Measurements from ENCODE around the gene PHF2. TPM values are rescaled to one million over a fixed set of nuclear protein-coding genes. Genes with fewer than 3 reads are reported as not detected.
A peak's percentile ranks its signal among the peaks of the same experiment; 100 is the strongest.

PHF2 gene
- total RNA-seq, 2 experiments from 2014 or later, result 20.6 to 23.7 TPM

- no peak overlapping the region for H2AFZ ChIP-seq (ENCODE audit: low read length)
- DNase-seq (ENCODE audit: low spot score), result no peak
- no peak overlapping the region for H3K4me2 ChIP-seq (ENCODE audit: low read length)
- intact Hi-C loops (cut with micrococcal nuclease; ENCODE audit: unreplicated experiment), result no loop called here
- no peaks in the 10 kb centered on the region for H3K9me3 ChIP-seq (ENCODE audit: low read length)
- TF ChIP-seq CTCF (conservative IDR thresholded peaks at IDR 0.05; ENCODE audit: low read length) (0 out of 2 replicates have a peak, but pooled peaks have one; percentile 16), EZH2phosphoT487 (IDR thresholded peaks at IDR 0.05; ENCODE audit: borderline replicate concordance, low read depth, low read length) (no peak)
- H3K79me2 ChIP-seq (ENCODE audit: insufficient read depth, low read depth, low read length), result no peaks in the 10 kb centered on the region
- H3K27ac ChIP-seq (ENCODE audit: low read depth, low read length, poor library complexity, severe bottlenecking), result no peak overlapping the region
- CTCF ChIA-PET (ENCODE audit: unreplicated experiment), result no interaction called here
- POLR2A ChIA-PET, result interaction anchor here (0.5 kb wide), 1 partner anchor 56 kb away, joined by 4 read pairs; no protein-coding TSS in a partner anchor
- no TSS peak for BruUV-seq (replicated peaks)
- no peak overlapping the region for H3K4me3 ChIP-seq (ENCODE audit: low read depth, low read length, poor library complexity, severe bottlenecking)
- H3K36me3 ChIP-seq (ENCODE audit: insufficient read depth, low read length), result peaks cover 93% of the 10 kb centered on the region
- no peaks in the 10 kb centered on the region for H3K9me2 ChIP-seq (ENCODE audit: insufficient read depth, low read length)
- no peaks in the 10 kb centered on the region for H4K20me1 ChIP-seq (ENCODE audit: insufficient read depth, low read length)
- no peaks in the 10 kb centered on the region for H3K4me1 ChIP-seq (ENCODE audit: insufficient read depth, low read length, poor library complexity, severe bottlenecking)
Measured at GRCh38 chr9:93536874-93537273, 39.5 kb upstream of the PHF2 start.

GRCh38 chr9:93540305-93540704 is 36.1 kb upstream of the PHF2 start:
- intact Hi-C loops (cut with micrococcal nuclease; ENCODE audit: unreplicated experiment), result no loop called here
- H3K4me1 ChIP-seq (ENCODE audit: insufficient read depth, low read length, poor library complexity, severe bottlenecking), result no peaks in the 10 kb centered on the region
- ChIA-PET POLR2A (no interaction called here), CTCF (ENCODE audit: unreplicated experiment) (no interaction called here)
- no TSS peak for BruUV-seq (replicated peaks)
- H2AFZ ChIP-seq (ENCODE audit: low read length), result no peak overlapping the region
- H3K4me2 ChIP-seq (ENCODE audit: low read length), result no peak overlapping the region
- H3K4me3 ChIP-seq (ENCODE audit: low read depth, low read length, poor library complexity, severe bottlenecking), result no peak overlapping the region
- H4K20me1 ChIP-seq (ENCODE audit: insufficient read depth, low read length), result no peaks in the 10 kb centered on the region
- no peak overlapping the region for H3K27ac ChIP-seq (ENCODE audit: low read depth, low read length, poor library complexity, severe bottlenecking)
- H3K79me2 ChIP-seq (ENCODE audit: insufficient read depth, low read depth, low read length), result no peaks in the 10 kb centered on the region
- no peak for DNase-seq (ENCODE audit: low spot score)
- TF ChIP-seq EZH2phosphoT487 (IDR thresholded peaks at IDR 0.05; ENCODE audit: borderline replicate concordance, low read depth, low read length), result no peak
- TF ChIP-seq CTCF (conservative IDR thresholded peaks at IDR 0.05; ENCODE audit: low read length), result no peak
- no peaks in the 10 kb centered on the region for H3K9me3 ChIP-seq (ENCODE audit: low read length)
- H3K9me2 ChIP-seq (ENCODE audit: insufficient read depth, low read length), result no peaks in the 10 kb centered on the region
- peaks cover 92% of the 10 kb centered on the region for H3K36me3 ChIP-seq (ENCODE audit: insufficient read depth, low read length)

- Histone ChIP-seq H3K79me2 (ENCODE audit: insufficient read depth, low read depth, low read length) (no peaks in the 10 kb centered on the region), H3K4me1 (ENCODE audit: insufficient read depth, low read length, poor library complexity, severe bottlenecking) (no peaks in the 10 kb centered on the region), H3K36me3 (ENCODE audit: insufficient read depth, low read length) (peaks cover 90% of the 10 kb centered on the region), H4K20me1 (ENCODE audit: insufficient read depth, low read length) (no peaks in the 10 kb centered on the region), H2AFZ (ENCODE audit: low read length) (no peak overlapping the region), H3K4me2 (ENCODE audit: low read length) (no peak overlapping the region), H3K27ac (ENCODE audit: low read depth, low read length, poor library complexity, severe bottlenecking) (no peak overlapping the region), H3K4me3 (ENCODE audit: low read depth, low read length, poor library complexity, severe bottlenecking) (no peak overlapping the region), H3K9me3 (ENCODE audit: low read length) (no peaks in the 10 kb centered on the region), H3K9me2 (ENCODE audit: insufficient read depth, low read length) (no peaks in the 10 kb centered on the region)
- ChIA-PET POLR2A (no interaction called here), CTCF (ENCODE audit: unreplicated experiment) (no interaction called here)
- intact Hi-C loops (cut with micrococcal nuclease; ENCODE audit: unreplicated experiment), result no loop called here
- no peak for TF ChIP-seq EZH2phosphoT487 (IDR thresholded peaks at IDR 0.05; ENCODE audit: borderline replicate concordance, low read depth, low read length)
- TF ChIP-seq CTCF (conservative IDR thresholded peaks at IDR 0.05; ENCODE audit: low read length), result no peak
- no TSS peak for BruUV-seq (replicated peaks)
- DNase-seq (ENCODE audit: low spot score), result no peak
Measured at GRCh38 chr9:93541005-93541404, 35.4 kb upstream of the PHF2 start.
